Fibroblast of the conjunctiva (primary cell): ENCODE data around the gene PNPLA7.
"Not testable (repeated sequence)": the region's sequence is repeated elsewhere in the genome, so short reads cannot be mapped to it uniquely, and the experiment has no call there.

Experiments
- DNase-seq: peaks from one replicate; pipeline ENCODE4 v3.0.0-alpha.2; 2010; ENCODE audit warnings: low read depth

PNPLA7 gene

DNA sequence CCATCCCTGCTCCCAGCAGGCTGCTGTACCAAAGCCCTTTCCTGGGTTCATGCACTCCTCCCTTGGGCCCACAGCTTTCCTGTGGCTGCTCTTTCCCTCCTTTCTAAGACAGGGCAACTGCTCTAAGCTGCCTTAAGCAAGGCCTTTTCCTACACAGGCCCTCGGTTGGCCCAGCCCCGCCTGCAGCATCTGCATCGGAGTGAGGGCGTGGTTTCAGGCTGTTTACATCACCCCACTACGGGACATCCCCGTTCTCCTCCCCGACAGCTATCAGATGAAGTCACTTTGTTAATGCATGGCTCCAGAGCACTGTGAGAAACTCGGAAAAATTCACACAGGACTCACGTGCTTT lies 25.1 kb upstream of the PNPLA7 start:
- no peak for DNase-seq

DNA sequence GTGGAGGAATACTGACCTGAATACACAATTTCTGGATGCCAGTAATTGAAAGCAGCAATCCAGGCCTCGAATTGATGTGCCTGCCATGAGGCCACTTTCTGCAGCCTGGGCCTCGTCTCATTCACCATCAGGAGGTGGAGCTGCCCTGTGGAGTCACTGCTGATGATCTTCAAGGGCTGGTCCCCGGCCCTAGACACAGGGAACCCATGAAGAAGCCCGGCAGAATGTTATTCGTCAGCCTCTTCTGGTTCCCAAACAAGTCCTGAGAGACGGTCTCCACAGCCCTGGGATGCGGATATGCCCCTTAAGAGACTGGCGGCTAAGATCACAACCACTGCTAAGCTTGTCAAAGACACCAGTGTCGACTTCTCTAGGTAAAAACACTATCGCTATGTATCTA lies 24.0 kb upstream of the PNPLA7 start:
- no peak for DNase-seq

DNA sequence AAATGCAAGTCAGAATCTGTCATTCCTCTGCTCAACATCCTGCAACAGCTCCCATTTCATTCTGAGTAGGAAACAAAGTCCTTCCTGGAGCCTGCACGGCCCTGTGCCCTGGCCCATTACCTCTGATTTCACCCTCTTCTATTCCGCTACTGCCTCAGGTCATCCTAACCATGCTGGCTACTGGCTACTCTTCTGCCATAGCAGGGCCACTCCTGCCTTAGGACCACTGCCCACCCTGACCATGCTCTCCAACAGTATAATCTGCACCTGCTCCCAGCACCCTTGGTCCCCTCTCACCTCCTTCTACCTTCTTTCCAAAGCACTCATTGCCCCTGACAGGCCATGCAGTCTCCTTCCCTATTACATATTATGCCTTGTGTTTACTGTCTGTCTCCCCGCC lies 20.4 kb upstream of the PNPLA7 start:
- no peak for DNase-seq

DNA sequence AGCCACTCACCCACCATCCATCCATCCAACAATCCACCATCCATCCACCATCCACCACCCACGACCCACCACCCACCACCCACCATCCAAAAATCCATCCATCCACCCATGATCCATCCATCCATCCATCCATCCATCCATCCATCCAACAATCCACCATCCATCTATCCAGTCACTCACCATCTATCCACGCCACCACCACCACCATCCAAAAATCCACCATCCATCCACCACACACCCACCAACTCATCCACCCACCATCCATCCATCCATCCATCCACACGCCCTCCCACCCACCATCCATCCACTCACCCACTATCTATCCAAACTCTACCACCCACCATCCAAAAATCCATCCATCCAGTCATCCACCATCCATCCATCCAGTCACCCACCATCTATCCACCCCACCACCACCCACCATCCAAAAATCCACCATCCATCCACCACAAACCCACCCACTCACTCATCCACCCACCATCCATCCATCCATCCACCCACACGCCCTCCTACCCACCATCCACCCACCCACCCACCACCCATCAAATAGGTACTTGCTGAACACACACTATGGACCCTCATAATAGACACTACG lies 19.5 kb upstream of the PNPLA7 start:
- DNase-seq = no peak

DNA sequence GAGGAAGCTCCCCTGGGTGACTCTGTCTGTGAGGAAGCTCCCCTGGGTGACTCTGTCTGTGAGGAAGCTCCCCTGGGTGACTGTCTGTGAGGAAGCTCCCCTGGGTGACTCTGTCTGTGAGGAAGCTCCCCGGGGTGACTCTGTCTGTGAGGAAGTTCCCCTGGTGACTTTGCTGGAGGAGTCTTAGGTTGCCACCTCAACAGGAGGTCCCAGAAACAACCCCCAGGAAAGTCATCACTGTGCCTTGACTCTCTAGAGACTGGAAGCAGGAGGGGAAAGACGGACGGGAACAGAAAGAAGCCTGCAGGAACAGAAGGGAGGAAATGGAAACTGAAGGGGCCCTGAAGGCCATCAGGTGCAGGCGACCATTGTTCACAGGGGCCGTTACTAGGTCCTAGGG lies 18.2 kb upstream of the PNPLA7 start:
- DNase-seq = not testable (repeated sequence)

DNA sequence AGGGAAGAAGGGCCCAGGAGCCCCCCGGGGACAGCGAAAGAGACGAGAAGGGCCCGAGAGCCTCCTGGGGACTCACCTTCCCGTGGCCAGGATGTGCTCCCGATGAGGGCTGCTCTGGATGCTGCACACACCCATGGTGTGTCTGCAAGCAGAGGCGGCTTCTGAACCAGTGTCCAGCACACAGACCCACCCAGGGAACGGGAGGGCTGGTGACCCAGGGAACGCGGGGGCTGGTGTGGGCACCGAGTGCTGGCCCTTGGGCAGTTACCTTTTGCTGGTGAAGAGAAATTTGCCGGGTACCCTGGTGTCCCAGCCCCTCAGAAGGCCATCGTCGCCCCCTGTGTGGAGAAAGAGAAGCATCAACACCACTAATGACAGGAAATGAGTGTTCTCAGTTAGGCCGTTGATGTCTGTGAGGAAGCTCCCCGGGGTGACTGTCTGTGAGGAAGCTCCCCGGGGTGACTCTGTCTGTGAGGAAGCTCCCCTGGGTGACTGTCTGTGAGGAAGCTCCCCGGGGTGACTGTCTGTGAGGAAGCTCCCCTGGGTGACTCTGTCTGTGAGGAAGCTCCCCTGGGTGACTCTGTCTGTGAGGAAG lies 14.7 kb upstream of the PNPLA7 start:
- no peak for DNase-seq

DNA sequence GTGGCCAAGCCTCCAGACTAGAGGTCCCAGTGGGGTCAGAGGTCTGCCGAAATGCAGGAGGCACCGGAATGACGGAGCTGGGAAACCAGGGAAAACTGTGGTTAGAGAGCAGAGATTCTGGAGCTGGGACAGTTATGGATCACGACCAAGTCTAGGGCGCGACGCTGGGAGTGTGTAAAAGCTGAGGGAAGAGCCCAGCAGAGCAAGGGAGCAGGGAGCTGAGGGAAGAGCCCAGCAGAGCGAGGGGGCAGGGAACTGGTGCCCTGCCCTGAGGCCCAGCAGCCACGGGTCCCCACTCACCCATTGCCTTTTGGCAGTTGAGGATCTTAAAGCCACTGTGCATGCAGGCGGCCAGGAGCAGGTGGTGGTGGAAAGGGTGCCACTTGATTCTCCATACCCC lies 13.9 kb upstream of the PNPLA7 start:
- no peak for DNase-seq

DNA sequence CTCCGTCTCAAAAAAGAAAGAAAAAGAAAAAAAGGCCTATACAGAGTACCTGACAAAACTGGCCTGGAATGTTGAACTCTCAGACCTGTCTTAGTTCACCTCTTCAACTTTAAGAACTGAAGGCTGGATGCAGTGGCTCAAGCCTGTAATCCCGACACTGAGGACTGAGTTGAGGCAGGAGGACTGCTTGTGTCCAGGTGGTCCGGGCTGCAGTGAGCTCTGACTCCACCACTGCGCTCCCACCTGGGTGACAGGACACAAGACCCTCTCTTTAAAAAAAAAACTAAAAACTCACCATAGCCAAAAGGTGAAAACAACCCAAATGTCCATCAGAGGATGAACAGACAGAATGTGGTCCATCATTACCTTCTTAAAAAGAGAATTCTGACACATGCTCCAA lies 7.9 kb upstream of the PNPLA7 start:
- DNase-seq = no peak

DNA sequence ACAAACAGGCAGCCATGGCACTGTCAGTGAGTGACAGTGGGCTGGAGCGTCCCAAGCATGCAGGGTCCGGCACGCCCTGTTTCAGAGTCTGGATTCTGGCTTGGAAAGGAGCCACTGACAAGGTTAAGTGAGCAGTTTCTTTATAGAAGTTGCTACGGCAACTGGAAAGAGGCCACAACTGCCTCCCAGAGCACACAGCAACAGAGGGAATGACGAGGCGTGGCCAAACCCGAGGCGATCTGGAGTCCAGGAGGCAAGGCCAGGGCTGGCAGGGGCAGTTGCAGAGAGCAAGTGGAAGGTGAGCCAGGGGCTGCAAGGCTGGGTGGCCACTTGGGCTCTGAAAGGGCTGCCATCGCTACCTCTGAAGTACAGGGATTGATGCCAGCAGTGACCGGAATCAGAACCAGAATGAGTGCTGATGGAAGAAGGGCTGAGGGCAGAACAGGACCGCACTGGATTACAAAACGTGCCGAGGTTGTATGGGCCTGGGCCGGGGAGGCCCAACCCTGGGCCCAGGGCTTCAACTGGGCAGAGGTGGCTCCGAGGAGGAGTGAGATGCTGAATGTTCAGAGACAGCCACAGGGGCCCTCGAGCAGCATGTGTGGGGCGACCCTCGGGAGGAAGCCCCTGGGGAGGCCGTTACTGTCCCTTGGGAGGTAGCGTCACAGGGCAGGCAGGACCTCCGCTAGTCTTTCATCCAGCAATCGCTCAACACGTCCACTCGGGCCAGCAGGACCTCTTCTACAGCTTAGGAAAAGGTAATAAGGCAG lies 6.1 kb upstream of the PNPLA7 start:
- DNase-seq = no peak

DNA sequence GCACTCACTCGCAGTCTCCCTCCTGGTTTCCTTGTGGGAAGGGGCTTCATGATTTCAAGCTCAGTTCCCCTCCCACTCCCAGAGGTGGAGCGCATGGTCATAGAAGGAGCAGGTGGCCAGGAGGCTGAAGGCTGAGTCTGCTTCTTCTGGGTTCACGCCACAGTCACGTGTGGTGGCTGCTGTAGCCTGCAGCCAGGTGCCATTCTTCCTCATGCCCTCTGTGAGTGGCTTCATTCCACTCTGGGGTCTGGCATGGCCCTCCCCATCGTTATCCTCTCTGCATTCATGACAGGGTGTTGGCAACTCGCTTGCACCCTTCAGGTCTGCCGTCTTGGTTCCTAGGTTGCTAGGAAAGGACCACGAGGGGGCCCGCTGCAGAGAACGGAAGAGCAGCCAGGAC lies 5.0 kb upstream of the PNPLA7 start:
- DNase-seq = no peak

DNA sequence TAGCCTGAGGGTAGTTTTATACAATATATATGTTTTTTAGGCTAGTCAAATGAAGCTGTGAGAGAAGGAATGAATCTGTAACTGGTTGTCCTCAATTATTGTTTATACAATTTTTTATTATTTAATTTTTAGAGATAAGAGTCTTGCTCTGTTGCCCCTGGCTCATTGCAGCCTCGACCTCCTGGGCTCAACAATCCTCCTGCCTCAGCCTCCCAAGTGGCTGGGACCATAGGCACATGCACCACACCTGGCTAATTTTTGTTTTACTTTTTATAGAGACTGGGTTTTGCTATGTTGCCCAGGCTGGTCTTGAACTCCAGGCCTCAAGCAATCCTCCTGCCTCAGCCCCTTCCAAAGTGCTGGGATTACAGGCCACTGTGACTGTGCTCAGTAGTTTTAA lies 4.1 kb upstream of the PNPLA7 start:
- no peak for DNase-seq

DNA sequence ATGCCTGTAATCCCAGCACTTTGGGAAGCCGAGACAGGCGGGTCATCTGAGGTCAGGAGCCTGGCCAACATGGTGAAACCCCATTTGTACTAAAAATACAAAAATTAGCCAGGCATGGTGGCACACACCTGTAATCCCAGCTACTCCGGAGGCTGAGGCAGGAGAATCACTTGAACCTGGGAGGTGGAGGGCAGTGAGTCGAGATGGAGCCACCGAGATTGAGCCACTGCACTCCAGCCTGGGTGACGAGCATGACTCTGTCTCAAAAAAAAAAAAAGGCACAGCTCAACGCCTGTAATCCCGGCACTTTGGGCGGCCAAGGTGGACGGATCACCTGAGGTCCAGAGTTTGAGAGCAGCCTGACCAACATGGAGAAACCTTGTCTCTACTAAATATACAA lies 3.5 kb upstream of the PNPLA7 start:
- DNase-seq = not testable (repeated sequence)

DNA sequence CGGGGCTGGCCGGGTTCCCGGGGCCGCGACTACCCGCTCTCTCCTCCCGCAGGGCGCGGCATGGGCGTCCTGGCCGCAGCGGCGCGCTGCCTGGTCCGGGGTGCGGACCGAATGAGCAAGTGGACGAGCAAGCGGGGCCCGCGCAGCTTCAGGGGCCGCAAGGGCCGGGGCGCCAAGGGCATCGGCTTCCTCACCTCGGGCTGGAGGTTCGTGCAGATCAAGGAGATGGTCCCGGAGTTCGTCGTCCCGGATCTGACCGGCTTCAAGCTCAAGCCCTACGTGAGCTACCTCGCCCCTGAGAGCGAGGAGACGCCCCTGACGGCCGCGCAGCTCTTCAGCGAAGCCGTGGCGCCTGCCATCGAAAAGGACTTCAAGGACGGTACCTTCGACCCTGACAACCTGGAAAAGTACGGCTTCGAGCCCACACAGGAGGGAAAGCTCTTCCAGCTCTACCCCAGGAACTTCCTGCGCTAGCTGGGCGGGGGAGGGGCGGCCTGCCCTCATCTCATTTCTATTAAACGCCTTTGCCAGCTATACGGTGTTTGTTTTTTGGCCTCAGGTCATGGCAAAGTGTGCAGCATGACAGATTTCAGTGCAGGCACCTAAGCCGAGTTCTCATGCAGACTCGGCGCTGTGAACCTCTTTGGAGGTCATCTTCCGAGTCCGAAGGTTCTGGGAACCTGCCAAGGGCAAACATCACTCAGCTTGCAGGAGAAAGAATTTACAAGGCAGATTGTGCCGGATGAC lies 2.0 kb upstream of the PNPLA7 start:
- no peak for DNase-seq

DNA sequence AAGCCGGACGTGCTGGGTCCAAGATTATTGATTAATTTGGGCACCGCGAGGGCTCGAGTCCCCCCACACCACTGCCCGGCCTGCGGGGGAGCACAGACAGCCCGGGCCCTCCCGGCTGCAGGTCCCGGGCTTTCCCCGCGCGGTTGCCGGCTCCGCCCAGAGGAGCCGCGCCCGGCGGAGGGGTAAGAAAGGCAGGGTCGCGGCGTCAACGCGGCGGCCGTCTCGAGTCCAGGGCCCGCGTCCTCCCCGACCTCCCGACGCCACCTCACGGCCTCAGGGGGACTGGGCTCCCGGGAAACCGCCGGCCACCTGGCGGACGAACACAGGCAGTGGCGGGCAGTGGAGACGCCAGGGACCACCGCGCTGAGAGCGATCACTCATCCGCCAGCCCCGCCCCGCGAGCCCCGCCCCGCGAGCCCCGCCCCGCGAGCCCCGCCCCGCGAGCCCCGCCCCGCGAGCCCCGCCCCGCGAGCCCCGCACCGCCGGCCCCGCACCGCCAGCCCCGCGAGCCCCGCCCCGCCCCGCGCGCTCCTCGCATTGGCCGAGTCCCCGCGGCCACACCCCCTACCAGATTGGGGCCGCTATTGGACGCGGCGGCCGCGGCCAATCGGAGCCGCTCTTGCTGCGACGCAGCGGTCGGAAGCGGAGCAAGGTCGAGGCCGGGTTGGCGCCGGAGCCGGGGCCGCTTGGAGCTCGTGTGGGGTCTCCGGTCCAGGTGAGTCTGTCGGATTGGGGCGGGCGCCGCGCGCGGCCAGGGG lies 1.2 kb upstream of the PNPLA7 start, which contains the start of gene MRPL41:
Gene MRPL41, plus strand, starts transcription at position 616 of the 758 bp plus-strand sequence. CDS start 203 bp downstream, outside the sequence.
- peak; percentile 46 for DNase-seq

DNA sequence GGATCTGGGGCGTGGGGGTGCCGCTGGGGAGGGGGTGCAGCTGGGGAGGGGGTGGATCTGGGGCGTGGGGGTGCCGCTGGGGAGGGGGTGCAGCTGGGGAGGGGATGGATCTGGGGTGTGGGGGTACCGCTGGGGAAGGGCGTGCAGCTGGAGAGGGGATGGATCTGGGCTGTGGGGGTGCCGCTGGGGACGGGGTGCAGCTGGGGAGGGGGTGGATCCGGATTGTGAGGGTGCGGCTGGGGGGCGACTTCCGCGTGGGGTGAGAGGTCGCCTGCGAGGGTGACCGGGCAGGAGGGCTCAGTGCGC lies 709 bp upstream of the PNPLA7 start:
- DNase-seq = not testable (repeated sequence)

DNA sequence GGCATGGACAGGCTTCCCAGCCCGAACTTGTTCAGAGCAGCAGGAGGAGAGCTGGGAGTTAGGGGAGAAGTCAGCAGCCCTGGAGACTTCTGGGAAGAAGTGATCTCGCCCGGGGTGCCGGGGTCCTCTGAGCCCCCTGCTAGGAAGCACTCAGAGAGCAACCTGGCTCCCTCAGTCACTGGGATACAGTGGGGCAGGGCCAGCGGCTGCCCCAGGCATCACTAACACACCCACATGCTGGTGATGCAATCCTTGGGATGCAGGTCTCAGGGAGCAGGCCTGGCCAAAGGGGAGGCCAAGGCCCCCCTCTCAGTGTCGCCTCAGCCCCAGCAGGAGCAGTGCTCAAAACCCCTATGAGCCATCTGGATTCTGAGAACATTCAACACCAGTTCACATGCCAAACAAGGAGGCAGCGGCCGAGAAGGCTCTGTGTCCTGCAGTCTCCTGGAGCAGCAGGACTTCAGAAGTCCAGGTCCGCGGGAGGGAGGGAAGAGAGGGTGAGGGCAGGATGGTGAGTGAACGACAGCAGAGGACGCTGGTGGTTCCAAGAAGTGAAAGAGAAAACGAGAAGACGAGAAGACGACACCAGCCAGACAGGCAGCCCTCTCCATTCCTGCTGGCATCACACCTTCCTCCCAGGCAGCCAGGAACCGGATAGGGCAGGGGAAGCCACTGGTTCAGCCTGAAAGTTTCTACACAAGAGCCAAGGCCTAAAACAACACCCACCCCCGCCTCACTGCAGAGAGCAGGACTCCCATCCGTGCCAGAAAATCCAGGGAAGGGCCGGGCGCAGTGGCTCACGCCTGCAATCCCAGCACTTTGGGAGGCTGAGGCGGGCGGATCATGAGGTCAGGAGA lies 2.3 kb downstream of the PNPLA7 start:
- no peak for DNase-seq

DNA sequence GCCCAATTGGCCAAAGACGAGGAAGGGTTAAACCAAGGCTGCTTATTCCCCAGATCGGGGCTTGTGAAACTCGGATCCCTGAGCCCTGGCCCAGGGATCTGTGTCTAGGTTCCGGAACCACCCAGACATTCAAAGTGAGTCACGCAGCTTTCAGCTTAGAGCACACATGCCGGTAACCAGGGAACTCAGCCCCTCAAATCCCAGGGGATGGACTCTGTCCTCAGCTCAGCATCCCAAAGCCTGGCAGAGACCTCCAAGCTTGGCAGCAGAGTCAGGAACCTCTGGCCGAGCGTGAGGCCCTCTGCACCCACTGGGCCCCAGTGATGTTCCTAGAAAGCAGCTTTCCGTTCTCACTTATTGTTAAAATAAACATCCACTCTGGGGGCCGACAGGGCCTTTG lies 5.1 kb downstream of the PNPLA7 start:
- DNase-seq = no peak

DNA sequence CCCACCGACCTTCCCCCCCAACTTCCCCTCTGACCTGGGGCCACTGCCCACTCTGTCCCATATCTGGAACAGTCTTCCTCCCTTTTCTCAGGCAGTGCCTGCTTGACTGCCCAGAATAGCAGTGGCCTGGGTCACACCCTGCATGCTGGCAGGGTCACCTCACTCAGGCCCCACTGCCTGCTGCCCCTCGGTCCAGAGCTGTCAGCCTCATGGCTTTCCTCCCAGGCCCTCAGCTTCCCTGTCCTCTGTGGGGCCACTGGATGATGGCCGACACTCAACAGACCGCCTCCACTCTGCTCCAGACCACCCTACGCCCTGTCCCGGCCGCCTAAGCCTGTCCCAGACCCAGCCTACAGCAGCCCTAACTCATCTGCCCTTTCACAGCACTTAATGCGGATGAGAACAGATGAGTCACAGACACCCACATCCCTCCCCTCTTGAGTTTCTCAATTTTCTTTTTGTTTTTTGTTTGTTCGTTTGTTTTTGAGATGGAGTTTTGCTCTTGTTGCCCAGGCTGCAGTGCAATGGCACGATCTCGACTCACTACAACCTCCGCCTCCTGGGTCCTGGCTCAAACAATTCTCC lies 5.9 kb downstream of the PNPLA7 start:
- DNase-seq = no peak

DNA sequence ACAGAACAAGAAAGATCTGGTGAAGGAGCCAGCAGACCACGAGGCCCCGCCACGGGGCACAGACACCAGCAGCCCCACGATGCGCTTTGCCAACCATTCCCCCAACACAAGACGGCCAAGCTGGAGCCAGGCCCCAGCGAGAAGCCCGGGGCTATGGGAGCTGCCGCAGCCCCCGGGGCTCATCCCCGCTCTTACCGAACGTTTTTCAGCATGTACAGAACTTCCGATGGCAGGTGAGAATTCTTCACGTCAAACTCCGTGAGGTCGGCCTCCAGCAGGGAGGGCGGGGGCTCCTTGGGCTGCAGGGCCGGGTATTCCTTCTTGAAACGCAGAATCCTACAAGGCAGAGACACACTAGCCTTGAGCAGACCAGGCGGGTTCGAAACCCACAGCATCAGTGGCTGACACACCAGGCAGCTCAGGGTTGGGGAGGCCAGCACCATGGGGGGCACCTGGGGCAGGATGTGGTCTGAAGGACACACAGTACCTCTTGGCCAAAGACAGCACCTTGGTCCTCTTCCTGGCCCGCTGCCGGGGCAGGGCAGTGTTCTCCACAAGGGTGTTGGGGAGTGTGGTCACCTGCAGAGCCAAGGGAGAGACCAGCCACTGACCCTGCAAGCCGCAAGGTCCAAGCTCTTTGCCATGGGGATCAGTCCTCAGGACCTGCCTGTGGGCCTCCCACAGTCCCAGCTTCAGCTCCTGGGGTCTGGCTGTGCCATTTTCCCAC lies 6.8 kb downstream of the PNPLA7 start:
- DNase-seq = no peak

DNA sequence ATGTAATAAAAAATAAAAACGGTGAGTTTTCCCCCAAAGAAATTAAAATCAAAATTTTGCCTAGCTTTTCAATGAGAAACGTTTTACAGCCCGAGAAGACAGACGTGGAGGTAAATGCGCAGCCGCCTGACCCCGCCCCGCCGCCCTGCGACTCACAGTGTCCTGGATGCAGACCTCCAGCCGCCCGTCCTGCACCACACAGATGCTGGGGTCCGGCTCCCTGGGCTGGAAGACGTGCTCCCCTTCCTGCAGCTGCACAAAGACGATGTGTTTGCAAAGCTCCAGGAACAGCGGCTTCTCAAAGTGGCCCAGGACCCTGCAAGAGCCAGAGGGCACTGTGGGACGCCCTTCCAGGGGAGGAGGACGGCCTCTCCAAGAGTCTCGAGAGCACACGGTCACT lies 7.7 kb downstream of the PNPLA7 start:
- DNase-seq = no peak
